HepG2 (cell line): ENCODE data around the gene RPRD2. TPM values are rescaled to one million over a fixed set of nuclear protein-coding genes. Genes with fewer than 3 reads are reported as not detected.

Experiments used
- BRD4 ChIP-seq: sonication (generic); formaldehyde crosslinking; IDR thresholded peaks from 2 replicates; pipeline ENCODE4 v1.4.0; 2020; ENCODE audit warnings: missing genetic modification reagents
- ESRRA ChIP-seq: sonication (generic); formaldehyde crosslinking; IDR thresholded peaks from 2 replicates; pipeline ENCODE4 v1.5.1; 2020; ENCODE audit warnings: mild to moderate bottlenecking, low read depth, missing genetic modification reagents
- GRHL1 ChIP-seq: sonication (generic); formaldehyde crosslinking; conservative IDR thresholded peaks from 2 replicates; pipeline ENCODE4 v1.8.0; 2022; ENCODE audit warnings: missing genetic modification reagents
- IRF2 ChIP-seq: IDR thresholded peaks from 2 replicates; pipeline ENCODE4 v1.6.1; 2018; ENCODE audit warnings: missing genetic modification reagents, missing compliant biosample characterization
- KDM4B ChIP-seq: sonication (generic); formaldehyde crosslinking; IDR thresholded peaks from 2 replicates; pipeline ENCODE4 v1.4.0; 2020; ENCODE audit warnings: missing genetic modification reagents
- NCOA1 ChIP-seq: sonication (generic); formaldehyde crosslinking; IDR thresholded peaks from 2 replicates; pipeline ENCODE4 v1.9.0; 2021; ENCODE audit warnings: missing genetic modification reagents
- NFKB2 ChIP-seq: sonication (generic); formaldehyde crosslinking; IDR thresholded peaks from 2 replicates; pipeline ENCODE4 v1.4.0; 2020; ENCODE audit warnings: missing genetic modification reagents, borderline replicate concordance
- RXRB ChIP-seq: IDR thresholded peaks from 2 replicates; pipeline ENCODE4 v1.6.1; 2016; ENCODE audit warnings: borderline replicate concordance, missing genetic modification reagents, missing compliant biosample characterization
- SOX13 ChIP-seq, 3 experiments: fragments of 450-650 bp in 1 of 3; sonication (generic) in 1 of 3; formaldehyde crosslinking in 1 of 3; IDR thresholded peaks in 2 of 3; conservative IDR thresholded peaks in 1 of 3; 2 replicates each; pipeline versions ENCODE4 v1.5.0 to v1.6.1; 2016 to 2020; ENCODE audit warnings: antibody characterized with exemption in 1 of 3, mild to moderate bottlenecking in 1 of 3, missing compliant biosample characterization in 1 of 3, missing genetic modification reagents in 1 of 3, moderate library complexity in 1 of 3
- ZBTB34 ChIP-seq: sonication (generic); formaldehyde crosslinking; IDR thresholded peaks from 2 replicates; pipeline ENCODE4 v1.8.0; 2022; ENCODE audit warnings: mild to moderate bottlenecking, missing genetic modification reagents
- ZNF34 ChIP-seq: sonication (generic); formaldehyde crosslinking; IDR thresholded peaks from 2 replicates; pipeline ENCODE4 v1.4.0; 2020; ENCODE audit warnings: mild to moderate bottlenecking, missing genetic modification reagents, borderline replicate concordance
- ZNF549 ChIP-seq: sonication (generic); formaldehyde crosslinking; IDR thresholded peaks from 2 replicates; pipeline ENCODE4 v1.5.0; 2020; ENCODE audit warnings: missing genetic modification reagents
- ZNF629 ChIP-seq: sonication (generic); formaldehyde crosslinking; conservative IDR thresholded peaks from 2 replicates; pipeline ENCODE4 v1.5.0; 2020; ENCODE audit warnings: missing genetic modification reagents
- ZNF761 ChIP-seq: sonication (generic); formaldehyde crosslinking; conservative IDR thresholded peaks from 2 replicates; pipeline ENCODE4 v1.4.0; 2020; ENCODE audit warnings: mild to moderate bottlenecking, missing genetic modification reagents
- ZNF839 ChIP-seq: sonication (generic); formaldehyde crosslinking; IDR thresholded peaks from 2 replicates; pipeline ENCODE4 v1.4.0; 2020; ENCODE audit warnings: missing genetic modification reagents, mild to moderate bottlenecking, borderline replicate concordance
- ZSCAN31 ChIP-seq: sonication (generic); formaldehyde crosslinking; IDR thresholded peaks from 2 replicates; pipeline ENCODE4 v1.5.0; 2020; ENCODE audit warnings: low read depth, mild to moderate bottlenecking, missing genetic modification reagents
- polyA plus RNA-seq, 8 experiments: library from polyadenylated mRNA; depleted of rRNA in 3 of 8; stranded (reverse) in 7 of 8; unstranded in 1 of 8; fragments of >200 nt; fragmentation: Illumina TruSeq in 4 of 8; extraction: Trizol in 4 of 8; gene quantifications; 2 replicates each; pipeline versions ENCODE4 v1.2.1 to v1.2.3, GENCODE V29; 2011 to 2016; ENCODE audit warnings: low read depth in 4 of 8, missing spikeins in 1 of 8, mixed read lengths in 1 of 8; ENCODE audit not compliant: insufficient read depth in 1 of 8
- total RNA-seq, 5 experiments: library from RNA; depleted of rRNA; stranded (reverse); fragments of >200 nt; fragmentation: Illumina TruSeq; extraction: Trizol; gene quantifications; 2 replicates each; pipeline ENCODE4 v1.2.3, GENCODE V29; 2016; ENCODE audit warnings: low read depth in 1 of 5
- TF ChIP-seq, protein P1 (sequence below): sonication (generic); formaldehyde crosslinking; IDR thresholded peaks from 2 replicates; pipeline ENCODE4 v1.4.0; 2020; ENCODE audit warnings: missing genetic modification reagents
- TF ChIP-seq, protein P2 (sequence below): sonication (generic); formaldehyde crosslinking; IDR thresholded peaks from 2 replicates; pipeline ENCODE4 v1.4.0; 2020; ENCODE audit warnings: missing genetic modification reagents
- TF ChIP-seq, protein P3 (sequence below): sonication (generic); formaldehyde crosslinking; conservative IDR thresholded peaks from 2 replicates; pipeline ENCODE4 v1.8.0; 2022; ENCODE audit warnings: low read depth, missing genetic modification reagents
- TF ChIP-seq, protein P4 (sequence below): sonication (generic); formaldehyde crosslinking; IDR thresholded peaks from 2 replicates; pipeline ENCODE4 v1.8.1; 2023; ENCODE audit warnings: mild to moderate bottlenecking, missing genetic modification reagents

RPRD2 gene
- total and polyA plus RNA-seq, 2 of the 13 experiments (the other 11 are each of a cell fraction or from before 2014, with no cell fraction given): 8.0 to 8.9 TPM

GRCh38 chr1:150515328-150516049, 151.5 kb downstream of the RPRD2 start, which contains the start of gene FALEC (continued):
- TF ChIP-seq ZBTB34 (CRISPR knock-in tag) (0 out of 2 replicates have a peak, but pooled peaks have one; percentile 10), ZNF549 (CRISPR knock-in tag) (no peak), ZNF34 (CRISPR knock-in tag) (no peak; the same call in 1 of the 2 replicates), IRF2 (CRISPR knock-in tag) (peak; percentile 46; the same call in 1 of the 2 replicates), RXRB (CRISPR knock-in tag) (0 out of 2 replicates have a peak, but pooled peaks have one; percentile 9), ZNF629 (CRISPR knock-in tag) (peak; percentile 28; the same call in 1 of the 2 replicates), ZNF761 (CRISPR knock-in tag) (no peak), NCOA1 (CRISPR knock-in tag) (no peak), SOX13 (IDR thresholded peaks at IDR 0.05) (no peak), SOX13 (CRISPR knock-in tag; conservative IDR thresholded peaks at IDR 0.05 in 1 of 2, IDR thresholded peaks at IDR 0.05 in 1 of 2) (no peak; a peak in 2 of 4 replicates), ESRRA (CRISPR knock-in tag) (no peak), ZSCAN31 (no peak; the same call in none of the 2 replicates), GRHL1 (CRISPR knock-in tag) (no peak), ZNF839 (no peak), NFKB2 (no peak), BRD4 (CRISPR knock-in tag) (0 out of 2 replicates have a peak, but pooled peaks have one; percentile 26), KDM4B (CRISPR knock-in tag) (no peak)
- TF ChIP-seq, protein P1, sequence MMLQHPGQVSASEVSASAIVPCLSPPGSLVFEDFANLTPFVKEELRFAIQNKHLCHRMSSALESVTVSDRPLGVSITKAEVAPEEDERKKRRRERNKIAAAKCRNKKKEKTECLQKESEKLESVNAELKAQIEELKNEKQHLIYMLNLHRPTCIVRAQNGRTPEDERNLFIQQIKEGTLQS: no peak
- TF ChIP-seq, protein P2, sequence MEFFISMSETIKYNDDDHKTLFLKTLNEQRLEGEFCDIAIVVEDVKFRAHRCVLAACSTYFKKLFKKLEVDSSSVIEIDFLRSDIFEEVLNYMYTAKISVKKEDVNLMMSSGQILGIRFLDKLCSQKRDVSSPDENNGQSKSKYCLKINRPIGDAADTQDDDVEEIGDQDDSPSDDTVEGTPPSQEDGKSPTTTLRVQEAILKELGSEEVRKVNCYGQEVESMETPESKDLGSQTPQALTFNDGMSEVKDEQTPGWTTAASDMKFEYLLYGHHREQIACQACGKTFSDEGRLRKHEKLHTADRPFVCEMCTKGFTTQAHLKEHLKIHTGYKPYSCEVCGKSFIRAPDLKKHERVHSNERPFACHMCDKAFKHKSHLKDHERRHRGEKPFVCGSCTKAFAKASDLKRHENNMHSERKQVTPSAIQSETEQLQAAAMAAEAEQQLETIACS (CRISPR knock-in tag): no peak
- TF ChIP-seq, protein P3, sequence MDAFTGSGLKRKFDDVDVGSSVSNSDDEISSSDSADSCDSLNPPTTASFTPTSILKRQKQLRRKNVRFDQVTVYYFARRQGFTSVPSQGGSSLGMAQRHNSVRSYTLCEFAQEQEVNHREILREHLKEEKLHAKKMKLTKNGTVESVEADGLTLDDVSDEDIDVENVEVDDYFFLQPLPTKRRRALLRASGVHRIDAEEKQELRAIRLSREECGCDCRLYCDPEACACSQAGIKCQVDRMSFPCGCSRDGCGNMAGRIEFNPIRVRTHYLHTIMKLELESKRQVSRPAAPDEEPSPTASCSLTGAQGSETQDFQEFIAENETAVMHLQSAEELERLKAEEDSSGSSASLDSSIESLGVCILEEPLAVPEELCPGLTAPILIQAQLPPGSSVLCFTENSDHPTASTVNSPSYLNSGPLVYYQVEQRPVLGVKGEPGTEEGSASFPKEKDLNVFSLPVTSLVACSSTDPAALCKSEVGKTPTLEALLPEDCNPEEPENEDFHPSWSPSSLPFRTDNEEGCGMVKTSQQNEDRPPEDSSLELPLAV (CRISPR knock-in tag): no peak
- TF ChIP-seq, protein P4, sequence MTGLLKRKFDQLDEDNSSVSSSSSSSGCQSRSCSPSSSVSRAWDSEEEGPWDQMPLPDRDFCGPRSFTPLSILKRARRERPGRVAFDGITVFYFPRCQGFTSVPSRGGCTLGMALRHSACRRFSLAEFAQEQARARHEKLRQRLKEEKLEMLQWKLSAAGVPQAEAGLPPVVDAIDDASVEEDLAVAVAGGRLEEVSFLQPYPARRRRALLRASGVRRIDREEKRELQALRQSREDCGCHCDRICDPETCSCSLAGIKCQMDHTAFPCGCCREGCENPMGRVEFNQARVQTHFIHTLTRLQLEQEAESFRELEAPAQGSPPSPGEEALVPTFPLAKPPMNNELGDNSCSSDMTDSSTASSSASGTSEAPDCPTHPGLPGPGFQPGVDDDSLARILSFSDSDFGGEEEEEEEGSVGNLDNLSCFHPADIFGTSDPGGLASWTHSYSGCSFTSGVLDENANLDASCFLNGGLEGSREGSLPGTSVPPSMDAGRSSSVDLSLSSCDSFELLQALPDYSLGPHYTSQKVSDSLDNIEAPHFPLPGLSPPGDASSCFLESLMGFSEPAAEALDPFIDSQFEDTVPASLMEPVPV (CRISPR knock-in tag): no peak; the same call in 1 of the 2 replicates
